Measurements from ENCODE around the gene CTXND1.

DNA sequence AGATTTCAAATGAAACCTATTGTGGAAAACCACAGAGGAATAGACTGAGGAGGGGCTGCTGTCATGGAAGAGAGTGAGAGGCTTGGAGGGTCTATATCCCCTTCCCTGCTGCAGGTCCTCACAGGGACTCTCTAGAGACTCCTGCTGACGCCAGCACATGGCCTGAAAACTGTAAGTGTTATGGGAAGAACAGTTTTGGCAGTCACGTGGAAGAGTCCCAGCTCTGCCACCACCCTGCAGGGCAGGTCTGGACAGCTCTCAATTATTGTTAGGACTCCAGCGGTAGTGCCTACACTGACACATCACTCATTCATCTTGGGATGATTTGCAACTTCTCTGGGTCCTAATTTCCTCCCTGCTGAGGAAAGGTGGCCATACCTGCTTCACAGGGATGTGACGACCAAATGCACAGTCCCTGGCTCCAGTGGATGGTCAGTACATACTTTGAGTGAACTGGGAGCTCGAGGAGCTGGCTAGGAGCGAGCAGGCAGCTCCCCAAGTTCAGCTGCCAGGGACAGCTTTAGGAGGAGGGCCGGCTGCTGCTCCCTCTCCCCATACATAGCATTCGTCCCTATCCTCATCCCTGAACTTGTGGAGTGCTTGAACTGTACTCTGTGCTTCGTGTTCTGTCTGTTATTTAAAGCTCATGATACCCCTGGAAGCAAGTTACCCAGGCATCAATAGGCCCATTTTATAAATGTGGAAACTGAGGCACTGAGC is 49.2 kb downstream of the CTXND1 start:
- TF ChIP-seq EZH2phosphoT487 (IDR thresholded peaks at IDR 0.05; ENCODE audit: insufficient read depth, low read depth) (no peak), EZH2 (IDR thresholded peaks at IDR 0.05; ENCODE audit: insufficient read depth, poor library complexity, severe bottlenecking) (no peak)

Data from GM23248 (cell line).